GM18505 (cell line): Measurements from ENCODE around the gene FLVCR1.

Source experiments
- ATAC-seq: cut with Tn5 transposase; IDR thresholded peaks from one replicate; pipeline ENCODE4 v1.9.1; 2021; ENCODE audit not compliant: unreplicated experiment
- POLR2A ChIP-seq: IDR thresholded peaks from 4 replicates; pipeline ENCODE4 v1.6.1; 2011; ENCODE audit warnings: borderline replicate concordance; ENCODE audit not compliant: insufficient read depth, insufficient read length; ENCODE audit errors: extremely low read depth

Gene FLVCR1

DNA sequence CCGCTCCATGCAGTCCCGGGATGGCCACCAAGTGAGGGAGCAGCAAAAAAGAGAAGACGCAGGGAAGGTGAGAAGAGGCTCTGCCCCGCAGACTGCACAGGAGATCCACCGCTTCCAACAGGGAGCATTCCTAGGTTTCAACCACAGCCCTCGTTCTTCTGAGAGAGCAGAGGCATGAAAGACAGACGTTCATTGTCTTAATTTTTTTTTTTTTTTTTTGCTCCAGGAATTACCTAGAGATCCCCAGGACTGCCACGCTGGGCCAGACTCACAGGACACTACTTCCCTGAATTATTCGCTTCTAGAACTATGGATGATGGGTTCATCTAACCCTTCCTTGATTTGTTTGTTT is 59.0 kb downstream of the FLVCR1 start:
- no peak for TF ChIP-seq POLR2A
- no peak for ATAC-seq

DNA sequence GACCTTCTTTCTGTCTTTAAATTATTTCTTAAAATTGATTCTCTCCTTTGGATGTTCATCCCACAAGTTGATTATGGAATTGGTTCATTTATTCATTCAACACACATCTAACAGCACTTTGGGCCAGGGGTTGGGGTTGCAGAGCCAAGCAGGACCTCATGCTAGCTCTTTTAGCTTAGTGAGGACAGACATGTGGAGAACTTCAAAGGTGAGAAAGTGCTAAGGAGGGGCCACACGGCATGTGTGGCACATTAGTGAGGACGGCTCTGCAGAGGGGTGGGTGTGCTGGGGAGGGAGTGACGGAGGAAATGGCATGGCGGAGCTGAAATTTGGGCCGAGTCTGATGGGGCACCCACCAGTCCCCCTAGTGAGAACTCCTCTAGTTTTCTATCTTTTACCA is 59.8 kb downstream of the FLVCR1 start:
- ATAC-seq, result no peak
- no peak for TF ChIP-seq POLR2A

DNA sequence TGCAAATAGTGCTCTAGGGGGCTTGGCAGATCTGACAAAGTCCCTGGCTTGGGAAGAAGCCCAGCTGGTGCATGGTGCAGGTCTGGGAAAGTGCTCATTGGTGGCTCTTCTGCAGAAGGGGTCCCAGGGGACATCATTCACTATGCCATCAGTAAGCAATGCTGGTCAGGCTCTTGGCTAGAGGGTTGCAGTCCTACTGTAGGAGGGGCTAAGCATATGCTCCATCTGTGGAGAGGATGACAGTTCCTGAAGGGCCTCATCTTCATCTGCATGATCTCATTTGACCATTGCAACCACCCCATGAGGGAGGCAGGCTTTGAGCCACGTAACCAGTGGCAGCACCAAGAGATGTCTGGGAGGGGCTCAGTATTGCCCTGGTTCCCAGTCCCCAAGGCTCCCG is 60.7 kb downstream of the FLVCR1 start:
- no peak for TF ChIP-seq POLR2A
- ATAC-seq, result no peak

DNA sequence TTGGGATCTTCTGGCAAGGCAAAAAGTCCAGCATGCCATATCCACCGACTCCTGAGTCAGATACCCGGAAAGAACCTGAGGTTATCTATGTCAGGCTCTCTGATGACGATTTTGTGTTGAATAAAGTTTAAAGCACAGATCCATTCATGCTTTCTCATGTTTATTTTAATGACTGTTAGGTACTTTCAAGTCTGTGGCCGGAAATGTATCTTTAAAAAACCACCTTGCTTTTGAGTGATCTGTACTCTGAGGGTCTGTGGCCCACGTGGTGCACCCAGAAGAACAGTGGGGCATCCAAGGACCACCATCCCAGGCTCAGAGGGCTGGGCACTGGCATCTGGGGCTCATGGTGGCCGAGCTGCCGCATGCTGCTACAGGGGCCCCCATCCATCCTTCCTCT is 62.2 kb downstream of the FLVCR1 start:
- no peak for TF ChIP-seq POLR2A
- ATAC-seq, result no peak

DNA sequence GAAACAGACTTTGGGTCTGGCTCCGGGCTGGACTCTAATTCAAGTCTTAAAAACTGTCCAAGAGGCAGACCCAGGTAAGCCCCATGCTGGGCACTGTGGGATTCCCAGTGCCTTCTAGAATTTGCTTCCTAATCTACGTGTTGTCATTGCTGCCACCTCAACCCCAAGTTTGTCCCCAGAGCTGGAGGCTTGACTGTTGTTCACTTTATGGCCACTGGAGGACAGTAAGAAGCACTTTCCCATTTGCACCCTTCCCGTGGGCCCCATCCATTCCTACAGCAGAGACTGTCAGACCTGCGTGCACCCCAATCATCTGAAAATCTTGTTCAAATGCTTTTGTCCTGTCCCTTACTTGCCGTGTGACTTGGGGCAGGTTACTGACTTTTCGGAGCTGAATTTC is 62.8 kb downstream of the FLVCR1 start:
- no peak for ATAC-seq
- TF ChIP-seq POLR2A, result no peak

GRCh38 chr1:212922016-212922415 is 63.9 kb downstream of the FLVCR1 start:
- TF ChIP-seq POLR2A, result no peak
- ATAC-seq, result no peak

DNA sequence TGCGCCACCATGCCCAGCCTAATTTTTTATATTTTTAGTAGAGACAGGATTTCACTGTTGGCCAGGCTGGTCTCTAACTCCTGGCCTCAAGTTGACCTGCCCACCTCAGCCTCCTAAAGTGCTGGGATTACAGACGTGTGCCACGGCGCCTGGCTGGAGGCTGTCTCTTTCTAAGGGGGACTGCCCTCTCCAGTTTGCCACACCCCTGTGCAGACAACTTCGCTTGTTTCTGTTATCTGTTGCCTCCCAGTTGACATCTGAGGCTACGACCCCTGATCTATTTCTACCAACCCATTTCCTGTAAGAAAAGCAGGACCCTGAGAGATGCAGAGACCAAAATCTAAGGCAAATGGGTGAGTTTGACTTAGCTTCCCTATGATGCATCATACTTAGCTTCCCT is 68.3 kb downstream of the FLVCR1 start:
- no peak for TF ChIP-seq POLR2A
- ATAC-seq, result no peak

GRCh38 chr1:212928323-212929291 is 70.5 kb downstream of the FLVCR1 start:
- no peak for ATAC-seq
- no peak for TF ChIP-seq POLR2A

DNA sequence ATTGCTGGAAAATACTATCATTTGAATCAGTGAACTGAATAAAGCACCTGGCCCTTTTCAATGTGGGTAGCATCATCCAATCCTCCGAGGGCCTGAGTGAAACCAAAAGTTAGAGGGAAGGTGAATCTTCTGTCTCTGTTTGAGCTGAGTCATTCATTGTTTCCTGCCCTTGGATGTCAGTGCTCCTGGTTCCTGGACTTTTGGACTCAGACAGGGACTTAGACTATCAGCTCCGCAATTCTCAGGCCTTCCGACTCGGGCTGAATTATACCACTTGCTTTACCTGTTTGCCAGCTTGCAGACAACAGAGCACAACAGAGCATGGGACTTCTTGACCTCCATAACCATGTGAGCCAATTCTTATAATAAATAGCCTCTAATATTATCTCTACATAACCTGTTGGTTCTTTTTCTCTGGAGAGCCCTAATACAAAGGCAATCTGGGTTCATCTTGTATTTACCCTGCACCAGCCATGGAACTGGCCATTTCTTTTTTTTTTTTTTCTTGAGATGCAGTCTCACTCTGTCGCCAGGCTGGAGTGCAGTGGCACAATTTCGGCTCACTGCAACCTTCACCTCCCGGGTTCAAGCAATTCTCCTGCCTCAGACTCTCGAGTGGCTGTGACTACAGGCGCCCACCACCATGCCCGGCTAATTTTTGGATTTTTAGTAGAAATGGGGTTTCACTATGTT is 73.1 kb downstream of the FLVCR1 start:
- ATAC-seq, result no peak
- no peak for TF ChIP-seq POLR2A

DNA sequence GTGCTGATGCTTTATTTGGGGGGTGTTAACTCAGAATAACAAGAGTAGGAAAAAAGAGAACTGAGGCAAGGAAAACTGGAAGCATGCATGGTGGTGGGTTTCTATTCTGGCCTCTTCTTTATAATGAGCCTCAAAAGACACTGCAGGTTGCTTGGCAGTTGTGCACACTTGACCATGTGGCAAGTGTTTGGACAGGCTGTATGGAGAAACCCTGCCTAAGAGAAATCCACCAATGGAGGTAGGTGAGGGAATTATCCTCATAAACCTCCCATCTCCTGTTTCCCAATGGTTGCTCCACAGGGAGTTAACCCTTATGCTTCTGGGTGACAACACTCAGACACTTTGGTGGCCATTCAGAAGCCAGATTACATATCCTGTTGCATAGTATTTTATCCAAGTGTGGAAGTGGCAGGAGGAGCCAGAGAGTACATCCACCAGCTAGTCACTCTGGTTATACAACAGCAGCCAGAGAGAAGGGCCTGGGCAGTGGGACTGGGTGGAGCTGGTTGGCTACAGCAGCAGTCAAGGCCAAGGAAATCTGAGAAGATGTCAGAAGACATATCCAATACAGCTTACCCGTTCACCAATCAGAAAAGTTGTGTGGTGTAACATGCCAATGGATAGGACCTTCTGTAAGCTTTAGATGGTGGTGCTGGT is 75.9 kb downstream of the FLVCR1 start:
- TF ChIP-seq POLR2A, result no peak
- no peak for ATAC-seq

- no peak for ATAC-seq
- no peak for TF ChIP-seq POLR2A
Observed at GRCh38 chr1:212935387-212935981, 77.4 kb downstream of the FLVCR1 start.

- ATAC-seq, result no peak
- no peak for TF ChIP-seq POLR2A
Observed at GRCh38 chr1:212937034-212937433, 79.0 kb downstream of the FLVCR1 start.

DNA sequence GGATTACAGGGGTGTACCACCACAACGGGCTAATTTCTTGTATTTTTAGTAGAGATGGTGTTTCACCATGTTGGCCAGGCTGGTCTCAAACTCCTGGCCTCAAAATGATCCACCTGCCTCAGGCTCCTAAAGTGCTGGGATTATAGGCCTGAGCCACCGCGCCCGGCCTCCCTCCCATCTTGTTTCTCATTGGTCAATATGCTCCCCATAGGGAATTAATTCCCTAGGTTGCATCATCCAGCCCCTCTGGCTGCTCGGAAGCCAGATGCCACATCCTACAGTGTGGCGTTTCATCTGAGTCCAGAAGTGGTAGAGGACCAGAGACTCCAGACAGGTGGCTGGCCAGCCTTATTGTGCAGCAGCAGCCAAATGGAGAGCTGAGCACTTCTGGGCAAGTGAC is 80.8 kb downstream of the FLVCR1 start:
- no peak for ATAC-seq
- no peak for TF ChIP-seq POLR2A
